GM23338 (cell line): ENCODE data around the gene MYO3B. TPM values are rescaled to one million over a fixed set of nuclear protein-coding genes. Genes with fewer than 3 reads are reported as not detected.

ENCODE experiments used
- ATAC-seq: fragments of 200-7000 bp; cut with Tn5 transposase; 3 replicates; pipeline ENCODE4 v1.9.1; 2020
- DNase-seq: peaks from one replicate; pipeline ENCODE4 v3.0.0-alpha.2; 2015; ENCODE audit warnings: low spot score
- H2AFZ ChIP-seq: fragments of 200-600 bp; sonication (generic); 2 replicates; pipeline ENCODE4 v1.8.0; 2016; ENCODE audit warnings: antibody characterized with exemption, mild to moderate bottlenecking, moderate library complexity
- H3F3A ChIP-seq: fragments of 200-600 bp; sonication (generic); replicated peaks from 2 replicates; pipeline ENCODE4 v1.8.0; 2017; ENCODE audit warnings: antibody characterized with exemption, mixed run types, low read depth
- H3K27ac ChIP-seq: fragments of 200-600 bp; sonication (generic); 2 replicates; pipeline ENCODE4 v1.6.1; 2016; ENCODE audit warnings: low read depth
- H3K27me3 ChIP-seq: fragments of 200-600 bp; sonication (generic); 2 replicates; pipeline ENCODE4 v1.8.0; 2016; ENCODE audit warnings: mild to moderate bottlenecking, mixed run types, moderate library complexity; ENCODE audit not compliant: insufficient read depth
- H3K36me3 ChIP-seq: fragments of 200-600 bp; sonication (generic); 2 replicates; pipeline ENCODE4 v1.8.0; 2016; ENCODE audit warnings: mild to moderate bottlenecking; ENCODE audit not compliant: insufficient read depth
- H3K4me1 ChIP-seq: fragments of 200-600 bp; sonication (generic); 2 replicates; pipeline ENCODE4 v1.8.0; 2016; ENCODE audit warnings: mild to moderate bottlenecking, moderate library complexity; ENCODE audit not compliant: insufficient read depth
- H3K4me2 ChIP-seq: fragments of 200-600 bp; sonication (generic); 2 replicates; pipeline ENCODE4 v1.7.1; 2017; ENCODE audit warnings: mixed run types
- H3K4me3 ChIP-seq: fragments of 200-600 bp; sonication (generic); 2 replicates; pipeline ENCODE4 v1.6.1; 2016; ENCODE audit warnings: mixed run types
- H3K79me2 ChIP-seq: fragments of 200-600 bp; sonication (generic); replicated peaks from 2 replicates; pipeline ENCODE4 v1.8.0; 2017; ENCODE audit warnings: mild to moderate bottlenecking; ENCODE audit not compliant: insufficient read depth
- H3K9me2 ChIP-seq: fragments of 200-600 bp; sonication (generic); 2 replicates; pipeline ENCODE4 v1.8.0; 2017; ENCODE audit not compliant: insufficient read depth
- H4K20me1 ChIP-seq: fragments of 200-600 bp; sonication (generic); replicated peaks from 2 replicates; pipeline ENCODE4 v1.8.0; 2017; ENCODE audit warnings: mild to moderate bottlenecking; ENCODE audit not compliant: insufficient read depth
- H3K27ac Mint-ChIP-seq: 2 replicates; pipeline ENCODE4 v1.8.0; 2020; ENCODE audit warnings: inconsistent platforms, mild to moderate bottlenecking, moderate library complexity, mixed read lengths
- H3K27me3 Mint-ChIP-seq: 3 replicates; pipeline ENCODE4 v1.8.0; 2022; ENCODE audit warnings: low read depth, mild to moderate bottlenecking, moderate library complexity, mixed read lengths, inconsistent platforms; ENCODE audit not compliant: insufficient read depth, poor library complexity
- H3K36me3 Mint-ChIP-seq: 3 replicates; pipeline ENCODE4 v1.8.0; 2021; ENCODE audit warnings: low read depth, mild to moderate bottlenecking, inconsistent platforms, moderate library complexity, mixed read lengths
- H3K4me1 Mint-ChIP-seq: 3 replicates; pipeline ENCODE4 v1.8.0; 2020; ENCODE audit warnings: mild to moderate bottlenecking, inconsistent platforms, mixed read lengths
- H3K4me3 Mint-ChIP-seq: 3 replicates; pipeline ENCODE4 v1.8.0; 2021; ENCODE audit warnings: moderate library complexity, mild to moderate bottlenecking, inconsistent platforms, mixed read lengths
- H3K9me3 Mint-ChIP-seq: 3 replicates; pipeline ENCODE4 v1.8.0; 2020; ENCODE audit warnings: moderate library complexity, mild to moderate bottlenecking, inconsistent platforms, mixed read lengths
- CTCF ChIP-seq, 2 experiments: fragments of 200-600 bp in 1 of 2; sonication (generic) in 1 of 2; conservative IDR thresholded peaks; 2 replicates each; pipeline versions ENCODE4 v1.5.1 to v1.6.1; 2016 to 2017; ENCODE audit warnings: antibody characterized with exemption in 2 of 2, low read depth in 2 of 2, mild to moderate bottlenecking in 2 of 2, moderate library complexity in 1 of 2
- ETS1 ChIP-seq: IDR thresholded peaks from 2 replicates; pipeline ENCODE4 v1.6.1; 2016; ENCODE audit warnings: antibody characterized with exemption
- EZH2 ChIP-seq: fragments of 200-600 bp; sonication (generic); IDR thresholded peaks from one replicate; pipeline ENCODE4 v1.8.0; 2017; ENCODE audit warnings: antibody characterized with exemption, mild to moderate bottlenecking, low read depth; ENCODE audit not compliant: unreplicated experiment
- EZH2phosphoT487 ChIP-seq: fragments of 200-600 bp; sonication (generic); IDR thresholded peaks from one replicate; pipeline ENCODE4 v1.8.1; 2018; ENCODE audit warnings: antibody characterized with exemption; ENCODE audit not compliant: unreplicated experiment
- NANOG ChIP-seq: IDR thresholded peaks from 2 replicates; pipeline ENCODE4 v1.6.1; 2016; ENCODE audit warnings: antibody characterized with exemption, borderline replicate concordance
- POLR2AphosphoS5 ChIP-seq: IDR thresholded peaks from 2 replicates; pipeline ENCODE4 v1.6.1; 2016; ENCODE audit warnings: antibody characterized with exemption, low read depth
- ZNF114 ChIP-seq: fragments of 250-450 bp; sonication (Bioruptor Pico); IDR thresholded peaks from 2 replicates; pipeline ENCODE4 v1.5.0; 2020; ENCODE audit warnings: mild to moderate bottlenecking, moderate library complexity
- ZNF331 ChIP-seq: fragments of 250-450 bp; sonication (Bioruptor Pico); IDR thresholded peaks from 2 replicates; pipeline ENCODE4 v1.5.0; 2020; ENCODE audit warnings: low read depth, mild to moderate bottlenecking, moderate library complexity
- ZNF462 ChIP-seq: fragments of 250-450 bp; sonication (Bioruptor Pico); IDR thresholded peaks from 2 replicates; pipeline ENCODE4 v1.5.0; 2020; ENCODE audit warnings: mild to moderate bottlenecking, moderate library complexity
- polyA plus RNA-seq: library from polyadenylated mRNA; unstranded; fragments of >200 nt; fragmentation: Nextera tagmentation; extraction: Ambion mirVana; gene quantifications from 2 replicates; pipeline ENCODE4 v1.2.1, GENCODE V29; 2016
- total RNA-seq: library from RNA; depleted of rRNA; stranded (reverse); fragments of >200 nt; shearing (Covaris generic); gene quantifications from 2 replicates; pipeline ENCODE4 v1.2.3, GENCODE V29; 2014

The MYO3B gene
- total and polyA plus RNA-seq, 2 experiments from 2014 or later, result 0.42 TPM; not detected in 1

- no peaks in the 10 kb centered on the region for H3K79me2 ChIP-seq
- no peaks in the 10 kb centered on the region for H3K36me3 Mint-ChIP-seq
- H3K27ac Mint-ChIP-seq, result no peak overlapping the region
- peaks cover 6% of the 10 kb centered on the region for H3K27me3 Mint-ChIP-seq
- TF ChIP-seq ETS1 (no peak), NANOG (no peak), ZNF462 (peak; percentile 54)
- H3K9me3 Mint-ChIP-seq, result no peaks in the 10 kb centered on the region
- no peak overlapping the region for H3K27ac ChIP-seq
- no peaks in the 10 kb centered on the region for H3K9me2 ChIP-seq
- no peak overlapping the region for H3K4me3 Mint-ChIP-seq
- ATAC-seq (peak; percentile 96), DNase-seq (peak; percentile 52)
- no peaks in the 10 kb centered on the region for H3K27me3 ChIP-seq
- no peaks in the 10 kb centered on the region for H3K36me3 ChIP-seq
- no peak overlapping the region for H3K4me3 ChIP-seq
- peak overlapping the region; percentile 40; the same call in 1 of the 2 replicates for H2AFZ ChIP-seq
- no peaks in the 10 kb centered on the region for H3F3A ChIP-seq
- no peak overlapping the region for H3K4me2 ChIP-seq
- peaks cover 10% of the 10 kb centered on the region for H3K4me1 ChIP-seq
- peaks cover 32% of the 10 kb centered on the region for H3K4me1 Mint-ChIP-seq
- H4K20me1 ChIP-seq, result no peaks in the 10 kb centered on the region
Measured at GRCh38 chr2:170685591-170685990, 507.6 kb downstream of the MYO3B start.

GRCh38 chr2:170689481-170689880 lies 511.5 kb downstream of the MYO3B start:
- Histone ChIP-seq H3K4me1 (no peaks in the 10 kb centered on the region), H3K4me2 (no peak overlapping the region), H3K79me2 (no peaks in the 10 kb centered on the region), H3K4me3 (no peak overlapping the region), H3K9me2 (no peaks in the 10 kb centered on the region), H3K36me3 (no peaks in the 10 kb centered on the region), H3F3A (no peaks in the 10 kb centered on the region), H3K27ac (no peak overlapping the region), H2AFZ (no peak overlapping the region), H4K20me1 (no peaks in the 10 kb centered on the region), H3K27me3 (no peaks in the 10 kb centered on the region)
- Mint-ChIP-seq H3K9me3 (no peaks in the 10 kb centered on the region; the same call in 2 of the 3 replicates), H3K27me3 (peaks cover 3% of the 10 kb centered on the region), H3K4me1 (peaks cover 14% of the 10 kb centered on the region), H3K36me3 (no peaks in the 10 kb centered on the region), H3K4me3 (no peak overlapping the region), H3K27ac (no peak overlapping the region)
- ATAC-seq (no peak), DNase-seq (no peak)
- TF ChIP-seq ETS1 (no peak), EZH2 (no peak), POLR2AphosphoS5 (no peak), CTCF (conservative IDR thresholded peaks at IDR 0.05; ENCODE audit: low read depth in 2 of 2) (no peak), NANOG (no peak), ZNF114 (CRISPR knock-in tag) (no peak), ZNF331 (no peak), EZH2phosphoT487 (no peak)
